ENCODE measurements around the gene C20orf202.
A peak's percentile ranks its signal among the peaks of the same experiment; 100 is the strongest.
"Not testable (repeated sequence)": the region's sequence is repeated elsewhere in the genome, so short reads cannot be mapped to it uniquely, and the experiment has no call there.

The C20orf202 gene

GRCh38 chr20:1207293-1207878 lies 4.1 kb downstream of the C20orf202 start:
- DNase-seq (ENCODE audit: low read depth in 1 of 2, low spot score in 1 of 2) = no peak

- no peak for DNase-seq (ENCODE audit: low read depth in 1 of 2, low spot score in 1 of 2)
Observed at GRCh38 chr20:1209447-1210387, 6.5 kb downstream of the C20orf202 start.

- no peak for DNase-seq (ENCODE audit: low read depth in 1 of 2, low spot score in 1 of 2)
Observed at GRCh38 chr20:1210501-1210900, 7.2 kb downstream of the C20orf202 start.

GRCh38 chr20:1212023-1212422 lies 8.8 kb downstream of the C20orf202 start:
- no peak for DNase-seq (ENCODE audit: low read depth in 1 of 2, low spot score in 1 of 2)

- DNase-seq (ENCODE audit: low read depth in 1 of 2, low spot score in 1 of 2) = peak; percentile 40 to 61
Observed at GRCh38 chr20:1212607-1213396, 9.5 kb downstream of the C20orf202 start.

- no peak for DNase-seq (ENCODE audit: low read depth in 1 of 2, low spot score in 1 of 2)
Observed at GRCh38 chr20:1214838-1215261, 11.6 kb downstream of the C20orf202 start.

GRCh38 chr20:1215386-1216170 lies 12.3 kb downstream of the C20orf202 start:
- DNase-seq (ENCODE audit: low read depth in 1 of 2, low spot score in 1 of 2) = peak; percentile 11 to 35

- DNase-seq (ENCODE audit: low read depth in 1 of 2, low spot score in 1 of 2) = not testable (repeated sequence)
Observed at GRCh38 chr20:1216527-1217427, 13.5 kb downstream of the C20orf202 start.

GRCh38 chr20:1222750-1223149 lies 19.5 kb downstream of the C20orf202 start:
- not testable (repeated sequence) for DNase-seq (ENCODE audit: low read depth in 1 of 2, low spot score in 1 of 2)

GRCh38 chr20:1224205-1224890 lies 21.1 kb downstream of the C20orf202 start:
- DNase-seq (ENCODE audit: low read depth in 1 of 2, low spot score in 1 of 2) = no peak

GRCh38 chr20:1225263-1225782 lies 22.1 kb downstream of the C20orf202 start:
- peak in 1 of 2 donors; percentile 6 for DNase-seq (ENCODE audit: low read depth in 1 of 2, low spot score in 1 of 2)

- peak; percentile 68 to 80 for DNase-seq (ENCODE audit: low read depth in 1 of 2, low spot score in 1 of 2)
Observed at GRCh38 chr20:1225783-1226654, 22.8 kb downstream of the C20orf202 start, which contains the start of gene RAD21L1. Gene RAD21L1, plus strand, starts transcription at chr20:1226044. Its CDS starts 2,410 bp downstream, at chr20:1228454.

- DNase-seq (ENCODE audit: low read depth in 1 of 2, low spot score in 1 of 2) = no peak
Observed at GRCh38 chr20:1229541-1229940, 26.3 kb downstream of the C20orf202 start.

GRCh38 chr20:1232286-1233111 lies 29.2 kb downstream of the C20orf202 start:
- no peak for DNase-seq (ENCODE audit: low read depth in 1 of 2, low spot score in 1 of 2)

GRCh38 chr20:1240549-1240948 lies 37.3 kb downstream of the C20orf202 start:
- DNase-seq (ENCODE audit: low read depth in 1 of 2, low spot score in 1 of 2) = no peak

GRCh38 chr20:1241456-1241855 lies 38.2 kb downstream of the C20orf202 start:
- DNase-seq (ENCODE audit: low read depth in 1 of 2, low spot score in 1 of 2) = no peak

GRCh38 chr20:1242099-1242498 lies 38.8 kb downstream of the C20orf202 start:
- DNase-seq (ENCODE audit: low read depth in 1 of 2, low spot score in 1 of 2) = no peak

Data from activated CD4-positive, alpha-beta T cell treated with anti-CD3 and anti-CD28 coated beads, Interleukin-2, amount 50 U/mL, for 24 hours (primary cell).